ENCODE measurements around the gene TMEM266.

DNA sequence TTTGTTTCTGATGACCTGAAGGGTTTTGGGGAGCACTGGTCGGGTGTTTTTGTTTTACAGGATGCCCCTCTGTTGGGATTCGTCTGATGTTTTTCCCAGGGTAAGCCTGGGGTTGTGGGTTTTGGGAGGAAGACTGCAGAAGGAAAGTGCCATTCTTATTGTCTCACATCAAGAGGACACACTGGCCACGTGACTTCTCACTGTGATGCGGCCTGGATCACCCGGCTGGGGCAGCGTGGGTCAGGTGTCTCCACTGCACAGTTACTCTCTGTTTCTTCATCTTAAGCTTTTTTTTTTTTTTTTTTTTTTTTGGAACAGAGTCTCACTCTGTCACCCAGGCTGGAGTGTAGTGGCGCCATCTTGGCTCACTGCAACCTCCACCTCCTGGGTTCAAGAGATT is 120.5 kb downstream of the TMEM266 start:
- TF ChIP-seq CTCF (IDR thresholded peaks at IDR 0.05) (no peak), POLR2A (IDR thresholded peaks at IDR 0.05) (no peak), POLR2AphosphoS5 (IDR thresholded peaks at IDR 0.05) (no peak), EP300 (IDR thresholded peaks at IDR 0.05) (no peak)

Data from stomach (tissue), 4 donors.